ENCODE data around the gene FOXQ1. TPM values are rescaled to one million over a fixed set of nuclear protein-coding genes. Genes with fewer than 3 reads are reported as not detected.
"Not testable (repeated sequence)": the region's sequence is repeated elsewhere in the genome, so short reads cannot be mapped to it uniquely, and the experiment has no call there.

The FOXQ1 gene
- total RNA-seq, 2 experiments from 2014 or later = not detected

DNA sequence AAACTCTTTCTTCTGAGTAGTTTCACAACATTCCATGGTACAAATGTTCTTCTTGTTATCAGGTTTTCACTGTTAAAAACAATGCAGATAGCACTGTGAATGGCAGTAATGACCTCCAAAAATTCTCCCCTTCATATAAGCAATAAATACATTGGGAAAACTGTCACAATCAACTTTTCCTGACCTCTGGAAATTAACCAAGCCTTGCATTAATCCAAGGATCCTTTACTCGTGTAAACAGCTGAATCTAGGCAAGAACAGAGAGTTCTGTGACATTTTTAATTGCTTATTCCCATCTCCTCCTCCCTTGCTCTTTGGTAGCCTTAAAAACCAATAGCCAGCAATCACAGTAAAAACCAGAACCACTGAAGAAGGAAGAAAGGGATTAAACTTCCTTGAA, 37.8 kb downstream of the FOXQ1 start:
- TF ChIP-seq, protein P1, sequence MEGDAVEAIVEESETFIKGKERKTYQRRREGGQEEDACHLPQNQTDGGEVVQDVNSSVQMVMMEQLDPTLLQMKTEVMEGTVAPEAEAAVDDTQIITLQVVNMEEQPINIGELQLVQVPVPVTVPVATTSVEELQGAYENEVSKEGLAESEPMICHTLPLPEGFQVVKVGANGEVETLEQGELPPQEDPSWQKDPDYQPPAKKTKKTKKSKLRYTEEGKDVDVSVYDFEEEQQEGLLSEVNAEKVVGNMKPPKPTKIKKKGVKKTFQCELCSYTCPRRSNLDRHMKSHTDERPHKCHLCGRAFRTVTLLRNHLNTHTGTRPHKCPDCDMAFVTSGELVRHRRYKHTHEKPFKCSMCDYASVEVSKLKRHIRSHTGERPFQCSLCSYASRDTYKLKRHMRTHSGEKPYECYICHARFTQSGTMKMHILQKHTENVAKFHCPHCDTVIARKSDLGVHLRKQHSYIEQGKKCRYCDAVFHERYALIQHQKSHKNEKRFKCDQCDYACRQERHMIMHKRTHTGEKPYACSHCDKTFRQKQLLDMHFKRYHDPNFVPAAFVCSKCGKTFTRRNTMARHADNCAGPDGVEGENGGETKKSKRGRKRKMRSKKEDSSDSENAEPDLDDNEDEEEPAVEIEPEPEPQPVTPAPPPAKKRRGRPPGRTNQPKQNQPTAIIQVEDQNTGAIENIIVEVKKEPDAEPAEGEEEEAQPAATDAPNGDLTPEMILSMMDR (conservative IDR thresholded peaks at IDR 0.05; ENCODE audit: low read length) = no peak
- no peak for TF ChIP-seq EZH2phosphoT487 (IDR thresholded peaks at IDR 0.05; ENCODE audit: borderline replicate concordance, low read depth, low read length)
- no TSS peak for BruUV-seq (replicated peaks)
- Histone ChIP-seq H3K4me2 (ENCODE audit: low read length) (no peak overlapping the region), H2AFZ (ENCODE audit: low read length) (no peak overlapping the region), H3K4me1 (ENCODE audit: insufficient read depth, low read length, poor library complexity, severe bottlenecking) (no peaks in the 10 kb centered on the region), H3K9me3 (ENCODE audit: low read length) (peaks cover 11% of the 10 kb centered on the region), H3K27ac (ENCODE audit: low read depth, low read length, poor library complexity, severe bottlenecking) (no peak overlapping the region), H3K4me3 (ENCODE audit: low read depth, low read length, poor library complexity, severe bottlenecking) (no peak overlapping the region), H3K9me2 (ENCODE audit: insufficient read depth, low read length) (no peaks in the 10 kb centered on the region), H4K20me1 (ENCODE audit: insufficient read depth, low read length) (no peaks in the 10 kb centered on the region), H3K36me3 (ENCODE audit: insufficient read depth, low read length) (no peaks in the 10 kb centered on the region), H3K79me2 (ENCODE audit: insufficient read depth, low read depth, low read length) (no peaks in the 10 kb centered on the region)
- ChIA-PET POLR2A (no interaction called here), CTCF (ENCODE audit: unreplicated experiment) (no interaction called here)
- intact Hi-C loops (cut with micrococcal nuclease; ENCODE audit: unreplicated experiment) = no loop called here
- no peak for DNase-seq (ENCODE audit: low spot score)

DNA sequence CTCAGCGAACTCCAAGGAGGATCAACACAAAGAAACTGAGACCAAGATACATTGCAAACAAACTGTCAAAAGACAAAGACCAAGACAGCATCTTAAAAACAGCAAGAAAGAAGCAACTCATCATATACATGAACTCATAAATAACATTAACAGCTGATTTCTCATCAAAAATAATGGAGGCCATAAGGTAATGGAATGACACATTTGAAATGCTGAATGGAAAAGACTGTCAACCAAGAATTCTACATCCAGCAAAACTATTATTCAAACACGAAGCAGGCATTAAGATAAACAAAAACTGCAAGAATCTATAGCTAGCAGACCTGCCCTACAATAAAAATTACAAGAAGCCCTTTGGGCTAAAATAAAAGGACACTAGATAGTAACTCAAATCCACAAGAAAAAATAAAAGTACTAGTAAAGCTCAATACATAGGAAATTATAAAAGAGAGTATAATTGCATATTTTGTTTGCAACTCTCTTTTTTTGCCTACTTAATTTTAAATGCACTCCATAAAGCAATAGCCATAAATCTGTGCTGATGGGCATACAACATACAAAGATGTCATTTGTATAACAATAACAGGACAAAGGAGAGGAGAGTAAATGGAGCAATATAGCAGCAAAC, 39.6 kb downstream of the FOXQ1 start:
- intact Hi-C loops (cut with micrococcal nuclease; ENCODE audit: unreplicated experiment) = no loop called here
- Histone ChIP-seq H4K20me1 (ENCODE audit: insufficient read depth, low read length) (no peaks in the 10 kb centered on the region), H3K4me1 (ENCODE audit: insufficient read depth, low read length, poor library complexity, severe bottlenecking) (no peaks in the 10 kb centered on the region), H3K9me3 (ENCODE audit: low read length) (peaks cover 8% of the 10 kb centered on the region), H3K9me2 (ENCODE audit: insufficient read depth, low read length) (no peaks in the 10 kb centered on the region), H3K4me2 (ENCODE audit: low read length) (no peak overlapping the region), H2AFZ (ENCODE audit: low read length) (no peak overlapping the region), H3K4me3 (ENCODE audit: low read depth, low read length, poor library complexity, severe bottlenecking) (no peak overlapping the region), H3K36me3 (ENCODE audit: insufficient read depth, low read length) (no peaks in the 10 kb centered on the region), H3K79me2 (ENCODE audit: insufficient read depth, low read depth, low read length) (no peaks in the 10 kb centered on the region), H3K27ac (ENCODE audit: low read depth, low read length, poor library complexity, severe bottlenecking) (no peak overlapping the region)
- BruUV-seq (replicated peaks) = no TSS peak
- ChIA-PET POLR2A (no interaction called here), CTCF (ENCODE audit: unreplicated experiment) (no interaction called here)
- TF ChIP-seq, protein P1 (conservative IDR thresholded peaks at IDR 0.05; ENCODE audit: low read length) = no peak
- no peak for TF ChIP-seq EZH2phosphoT487 (IDR thresholded peaks at IDR 0.05; ENCODE audit: borderline replicate concordance, low read depth, low read length)
- DNase-seq (ENCODE audit: low spot score) = no peak

DNA sequence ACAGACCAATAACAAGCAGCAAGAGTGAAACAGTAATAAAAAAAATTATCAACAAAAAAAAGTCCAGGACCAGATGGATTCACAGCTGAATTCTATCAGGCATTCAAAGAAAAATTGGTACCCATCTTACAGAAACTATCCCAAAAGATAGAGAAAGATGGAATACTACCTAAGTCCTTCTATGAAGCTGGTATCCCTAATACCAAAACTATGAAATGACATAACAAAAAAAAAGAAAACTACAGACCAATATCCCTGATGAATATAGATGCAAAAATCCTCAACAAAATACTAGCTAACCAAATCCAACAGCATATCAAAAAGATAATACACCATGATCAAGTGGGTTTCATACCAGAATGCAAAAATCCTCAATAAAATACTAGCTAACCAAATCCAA, 43.2 kb downstream of the FOXQ1 start:
- H3K9me2 ChIP-seq (ENCODE audit: insufficient read depth, low read length); BruUV-seq (replicated peaks); POLR2A ChIA-PET; H3K79me2 ChIP-seq (ENCODE audit: insufficient read depth, low read depth, low read length); H3K36me3 ChIP-seq (ENCODE audit: insufficient read depth, low read length); H2AFZ ChIP-seq (ENCODE audit: low read length); H3K9me3 ChIP-seq (ENCODE audit: low read length); H3K27ac ChIP-seq (ENCODE audit: low read depth, low read length, poor library complexity, severe bottlenecking); intact Hi-C loops (cut with micrococcal nuclease; ENCODE audit: unreplicated experiment); H3K4me3 ChIP-seq (ENCODE audit: low read depth, low read length, poor library complexity, severe bottlenecking); CTCF ChIA-PET (ENCODE audit: unreplicated experiment); H3K4me1 ChIP-seq (ENCODE audit: insufficient read depth, low read length, poor library complexity, severe bottlenecking); DNase-seq (ENCODE audit: low spot score); H4K20me1 ChIP-seq (ENCODE audit: insufficient read depth, low read length); H3K4me2 ChIP-seq (ENCODE audit: low read length): not testable (repeated sequence)

DNA sequence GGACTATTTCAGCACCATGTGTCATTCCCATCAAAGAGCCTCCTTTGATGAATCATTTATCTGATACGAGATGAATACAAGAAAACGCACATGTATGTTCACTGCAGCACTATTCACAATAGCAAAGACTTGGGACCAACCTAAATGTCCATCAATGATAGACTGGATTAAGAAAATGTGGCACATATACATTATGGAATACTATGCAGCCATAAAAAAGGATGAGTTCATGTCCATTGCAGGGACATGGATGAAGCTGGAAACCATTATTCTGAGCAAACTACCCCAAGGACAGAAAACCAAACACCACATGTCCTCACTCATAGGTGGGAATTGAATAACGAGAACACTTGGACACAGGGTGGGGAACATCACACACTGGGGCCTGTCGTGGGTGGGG, 49.8 kb downstream of the FOXQ1 start:
- H3K9me3 ChIP-seq (ENCODE audit: low read length); H3K27ac ChIP-seq (ENCODE audit: low read depth, low read length, poor library complexity, severe bottlenecking); H3K4me1 ChIP-seq (ENCODE audit: insufficient read depth, low read length, poor library complexity, severe bottlenecking); H3K4me3 ChIP-seq (ENCODE audit: low read depth, low read length, poor library complexity, severe bottlenecking); H3K36me3 ChIP-seq (ENCODE audit: insufficient read depth, low read length); H2AFZ ChIP-seq (ENCODE audit: low read length); H4K20me1 ChIP-seq (ENCODE audit: insufficient read depth, low read length); H3K79me2 ChIP-seq (ENCODE audit: insufficient read depth, low read depth, low read length); POLR2A ChIA-PET; H3K9me2 ChIP-seq (ENCODE audit: insufficient read depth, low read length); H3K4me2 ChIP-seq (ENCODE audit: low read length); CTCF ChIA-PET (ENCODE audit: unreplicated experiment); DNase-seq (ENCODE audit: low spot score); BruUV-seq (replicated peaks); intact Hi-C loops (cut with micrococcal nuclease; ENCODE audit: unreplicated experiment): not testable (repeated sequence)
